ENCODE measurements around the gene SLX1B.
"Not testable (repeated sequence)": the region's sequence is repeated elsewhere in the genome, so short reads cannot be mapped to it uniquely, and the experiment has no call there.

The SLX1B gene

GRCh38 chr16:29454269-29454668 lies at the start of gene SLX1B, which contains the start of gene BOLA2:
Gene SLX1B (plus strand): TSS chr16:29454533.
Gene BOLA2 (minus strand): TSS chr16:29454351. CDS start chr16:29454253, 98 bp downstream.
- not testable (repeated sequence) for DNase-seq (ENCODE audit: low read depth, low spot score)

GRCh38 chr16:29405249-29405648 lies 49.1 kb upstream of the SLX1B start:
- not testable (repeated sequence) for DNase-seq (ENCODE audit: low read depth, low spot score)

GRCh38 chr16:29423587-29423986 lies 30.7 kb upstream of the SLX1B start:
- not testable (repeated sequence) for DNase-seq (ENCODE audit: low read depth, low spot score)

- not testable (repeated sequence) for DNase-seq (ENCODE audit: low read depth, low spot score)
Observed at GRCh38 chr16:29425390-29425789, 28.9 kb upstream of the SLX1B start.

- DNase-seq (ENCODE audit: low read depth, low spot score): not testable (repeated sequence)
Observed at GRCh38 chr16:29453754-29454153, 579 bp upstream of the SLX1B start.

GRCh38 chr16:29454828-29455227 lies 495 bp downstream of the SLX1B start:
- DNase-seq (ENCODE audit: low read depth, low spot score): not testable (repeated sequence)

- not testable (repeated sequence) for DNase-seq (ENCODE audit: low read depth, low spot score)
Observed at GRCh38 chr16:29457660-29458059, 3.3 kb downstream of the SLX1B start.

- not testable (repeated sequence) for DNase-seq (ENCODE audit: low read depth, low spot score)
Observed at GRCh38 chr16:29459706-29460646, 5.6 kb downstream of the SLX1B start, which contains the start of gene SULT1A4. Gene SULT1A4 (plus strand): TSS chr16:29459913. CDS start chr16:29461386, 1,473 bp downstream.

GRCh38 chr16:29460647-29461030 lies 6.3 kb downstream of the SLX1B start:
- not testable (repeated sequence) for DNase-seq (ENCODE audit: low read depth, low spot score)

- not testable (repeated sequence) for DNase-seq (ENCODE audit: low read depth, low spot score)
Observed at GRCh38 chr16:29465985-29466824, 11.9 kb downstream of the SLX1B start.

- DNase-seq (ENCODE audit: low read depth, low spot score): not testable (repeated sequence)
Observed at GRCh38 chr16:29466904-29467303, 12.6 kb downstream of the SLX1B start.

GRCh38 chr16:29467654-29468366 lies 13.5 kb downstream of the SLX1B start:
- DNase-seq (ENCODE audit: low read depth, low spot score): not testable (repeated sequence)

GRCh38 chr16:29469660-29470059 lies 15.3 kb downstream of the SLX1B start:
- not testable (repeated sequence) for DNase-seq (ENCODE audit: low read depth, low spot score)

GRCh38 chr16:29472065-29472464 lies 17.7 kb downstream of the SLX1B start:
- not testable (repeated sequence) for DNase-seq (ENCODE audit: low read depth, low spot score)

GRCh38 chr16:29482276-29482675 lies 27.9 kb downstream of the SLX1B start:
- not testable (repeated sequence) for DNase-seq (ENCODE audit: low read depth, low spot score)

GRCh38 chr16:29506308-29506707 lies 52.0 kb downstream of the SLX1B start, which contains the start of gene NPIPB12:
Gene NPIPB12 (minus strand): TSS chr16:29506408.
- not testable (repeated sequence) for DNase-seq (ENCODE audit: low read depth, low spot score)
